ENCODE results near the gene EHD4.

Gene EHD4

DNA sequence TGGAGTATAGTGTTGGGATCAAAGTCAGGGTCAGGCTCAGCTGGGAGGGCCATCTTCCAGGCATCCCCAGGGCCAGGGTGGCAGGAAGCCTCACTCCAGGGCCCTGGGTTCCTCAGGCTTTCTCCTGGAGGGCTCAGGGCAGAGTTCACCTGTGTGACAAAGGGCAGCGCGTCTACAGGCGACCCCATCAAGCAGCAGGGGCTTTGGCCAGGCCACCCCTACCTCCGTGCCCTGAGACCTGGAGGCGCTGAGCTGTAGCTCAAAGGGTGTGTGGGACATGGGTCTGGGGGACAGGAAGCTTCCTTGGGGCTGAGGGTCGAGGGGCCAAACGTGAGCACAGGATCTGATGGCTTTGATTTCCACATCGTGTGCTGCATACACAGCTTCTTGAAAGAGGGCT, 91.3 kb downstream of the EHD4 start:
- no peak for DNase-seq (ENCODE audit: low read depth)

DNA sequence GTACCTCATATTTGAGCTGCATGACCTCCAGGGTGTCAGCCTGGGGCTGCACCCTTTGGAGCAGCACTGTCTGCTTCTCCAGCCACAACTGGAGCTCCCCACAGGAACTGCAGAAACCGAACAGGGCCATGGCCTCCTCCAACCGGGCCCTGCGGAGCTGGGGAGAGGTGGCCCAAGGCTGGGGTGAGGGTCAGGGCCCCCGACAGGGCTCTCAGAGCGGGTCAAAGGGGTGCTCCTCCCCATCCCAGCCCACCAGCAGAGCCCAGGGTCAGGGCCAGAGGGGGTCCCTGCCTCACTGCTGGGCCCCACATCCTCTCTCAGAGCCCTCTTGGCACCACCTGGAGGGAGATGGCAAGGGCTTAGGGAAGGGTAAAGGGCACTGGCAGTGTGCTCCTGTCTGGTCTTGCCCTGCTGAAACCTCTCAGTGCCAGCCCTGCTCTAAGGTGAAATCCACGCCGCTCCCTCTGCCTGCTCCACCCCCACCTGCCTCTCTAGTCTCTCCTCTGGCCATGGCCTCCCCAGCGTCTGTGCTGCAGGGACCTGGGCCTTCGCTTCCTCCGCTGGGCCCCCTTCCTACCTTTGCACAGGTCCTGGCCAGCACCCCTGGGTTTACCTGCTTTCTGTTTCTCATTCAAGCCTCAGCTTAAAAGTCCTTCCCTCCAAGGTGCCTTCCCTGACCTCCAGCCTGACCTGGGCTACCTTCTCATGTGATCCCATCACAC, 92.0 kb downstream of the EHD4 start:
- DNase-seq (ENCODE audit: low read depth), result no peak

DNA sequence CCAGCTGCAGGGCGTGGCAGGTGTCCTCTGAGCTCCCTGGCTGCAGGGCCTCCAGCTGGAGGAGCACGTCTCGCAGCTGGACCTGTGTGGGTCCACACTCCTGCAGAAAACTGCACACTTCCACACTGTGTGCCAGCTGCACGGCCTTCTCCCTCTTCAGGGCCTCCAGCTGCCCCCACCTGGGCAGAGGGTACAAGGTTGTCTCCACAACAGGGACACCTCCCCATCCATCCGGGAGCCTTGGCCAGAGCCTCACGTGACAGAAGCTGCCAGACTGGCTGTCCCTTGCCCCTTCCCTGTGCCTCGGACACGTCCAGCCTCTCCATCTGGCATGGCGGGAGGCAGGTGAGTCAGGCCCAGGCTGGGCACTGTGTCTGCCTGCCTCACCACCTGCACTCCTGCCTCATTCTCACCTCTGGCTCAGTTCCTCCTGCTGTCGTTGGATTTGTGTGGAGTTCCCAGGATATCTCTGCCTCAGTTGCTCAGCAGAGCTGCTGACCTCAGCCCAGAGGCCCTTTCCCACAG, 93.0 kb downstream of the EHD4 start:
- DNase-seq (ENCODE audit: low read depth), result no peak

DNA sequence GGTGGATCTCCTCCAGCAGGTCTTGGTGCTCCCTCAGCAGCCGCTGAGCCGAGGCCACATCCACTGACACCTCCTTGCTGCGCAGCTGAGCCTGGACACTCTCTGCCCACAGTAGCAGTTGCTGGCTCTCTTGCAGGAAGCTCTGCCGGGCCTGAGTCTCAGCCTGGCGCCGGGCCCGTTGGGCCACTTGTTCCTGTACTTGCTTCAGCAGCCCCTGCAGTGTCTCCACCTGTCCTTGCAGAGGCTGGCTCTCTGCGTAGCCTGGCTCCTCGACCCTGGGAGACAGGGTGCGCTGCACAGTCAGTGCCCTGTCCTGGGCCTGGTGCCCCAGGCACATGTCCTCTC, 94.0 kb downstream of the EHD4 start:
- no peak for DNase-seq (ENCODE audit: low read depth)

DNA sequence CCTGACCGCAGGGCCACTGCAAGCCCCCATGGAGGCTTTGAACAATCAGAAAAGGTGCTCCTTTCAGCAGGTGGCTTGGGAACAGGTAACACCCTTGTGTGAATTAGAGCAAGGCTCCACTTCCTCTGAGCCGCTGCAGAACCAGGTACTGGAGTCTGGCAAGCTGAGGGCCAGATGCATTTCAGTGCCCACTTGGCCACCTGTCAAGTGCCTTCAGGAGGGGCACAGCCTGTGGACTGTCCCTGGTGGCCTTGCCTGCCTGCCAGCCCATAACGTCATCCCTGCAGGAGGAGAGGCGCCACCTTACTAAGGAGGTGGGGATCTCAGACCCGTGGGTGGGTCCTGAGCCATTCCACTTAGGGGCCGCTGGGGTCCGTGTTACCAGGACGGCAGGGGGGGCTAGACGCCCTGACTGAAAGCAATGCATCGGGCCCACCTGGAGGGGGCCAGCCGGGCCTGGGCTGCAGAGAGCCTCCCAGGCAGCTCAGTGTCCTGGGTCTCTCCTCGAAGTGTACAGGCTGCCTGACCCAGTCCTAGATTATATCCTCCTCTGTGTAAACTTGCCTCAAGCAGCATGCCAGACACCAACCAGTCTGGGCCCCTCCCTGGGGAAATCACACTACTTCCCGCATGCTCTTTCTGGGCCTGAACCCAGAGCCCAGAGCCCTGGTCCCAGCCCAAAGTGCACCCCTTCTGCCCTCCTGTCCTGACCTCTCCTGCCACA, 94.6 kb downstream of the EHD4 start:
- DNase-seq (ENCODE audit: low read depth), result no peak

DNA sequence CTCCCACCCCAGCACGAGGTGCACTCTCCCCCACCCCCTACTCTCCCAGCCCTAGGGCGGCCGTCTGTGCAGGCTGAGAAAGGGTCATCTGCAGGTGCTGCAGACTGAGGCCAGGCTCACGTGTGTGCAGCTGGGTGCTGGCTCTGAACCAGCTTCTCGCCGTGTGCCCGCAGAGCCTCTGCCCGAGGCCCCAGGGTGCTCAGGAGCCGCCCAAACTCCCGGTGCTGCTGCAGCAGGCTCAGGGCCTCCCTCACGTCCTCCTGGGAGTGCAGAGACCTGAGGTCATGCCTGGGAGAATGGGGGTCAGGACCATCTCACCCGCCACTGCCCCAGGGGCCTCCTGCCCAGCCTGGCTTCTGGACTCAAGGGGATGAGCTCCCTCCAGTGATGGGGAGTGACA, 95.7 kb downstream of the EHD4 start:
- no peak for DNase-seq (ENCODE audit: low read depth)

DNA sequence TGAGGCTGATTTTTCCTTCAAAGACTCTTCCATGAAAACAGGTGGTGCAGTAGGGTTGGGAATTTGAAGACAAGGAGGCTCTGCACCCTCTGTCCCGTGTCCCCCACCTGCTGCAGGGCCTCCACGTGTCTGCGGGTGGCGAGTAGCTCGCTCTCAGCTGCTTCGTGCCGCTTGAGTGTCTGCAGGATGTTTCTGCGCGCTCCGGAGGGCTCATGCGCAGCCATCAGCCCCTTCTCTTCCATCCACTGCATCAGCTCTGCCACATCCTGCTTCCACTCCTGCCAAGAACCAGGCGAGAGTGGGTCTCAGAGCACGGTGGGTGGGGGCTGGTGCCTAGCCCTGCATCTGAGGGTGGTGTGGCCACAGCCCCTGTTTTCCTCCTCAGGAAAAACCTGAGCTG, 96.3 kb downstream of the EHD4 start:
- DNase-seq (ENCODE audit: low read depth), result no peak

DNA sequence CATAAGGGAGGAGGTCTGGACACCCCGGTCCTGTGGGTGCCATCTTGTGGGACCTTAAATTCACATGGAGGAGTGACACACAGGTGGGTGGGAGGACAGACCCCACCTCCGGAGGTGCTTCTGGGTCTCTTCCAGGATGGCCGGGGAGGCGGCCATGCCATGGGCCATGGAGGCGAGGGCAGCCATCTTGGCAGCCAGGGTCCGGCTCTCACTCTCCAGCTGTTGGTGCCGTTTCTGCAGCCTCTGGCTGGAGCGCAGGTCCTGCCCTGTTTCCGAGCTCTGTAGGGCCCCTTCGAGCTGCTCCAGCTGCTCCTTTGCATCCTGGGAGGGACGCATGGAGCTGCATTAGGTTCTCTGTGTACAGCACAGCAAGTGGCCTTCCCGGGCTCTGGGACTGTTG, 97.6 kb downstream of the EHD4 start:
- no peak for DNase-seq (ENCODE audit: low read depth)

DNA sequence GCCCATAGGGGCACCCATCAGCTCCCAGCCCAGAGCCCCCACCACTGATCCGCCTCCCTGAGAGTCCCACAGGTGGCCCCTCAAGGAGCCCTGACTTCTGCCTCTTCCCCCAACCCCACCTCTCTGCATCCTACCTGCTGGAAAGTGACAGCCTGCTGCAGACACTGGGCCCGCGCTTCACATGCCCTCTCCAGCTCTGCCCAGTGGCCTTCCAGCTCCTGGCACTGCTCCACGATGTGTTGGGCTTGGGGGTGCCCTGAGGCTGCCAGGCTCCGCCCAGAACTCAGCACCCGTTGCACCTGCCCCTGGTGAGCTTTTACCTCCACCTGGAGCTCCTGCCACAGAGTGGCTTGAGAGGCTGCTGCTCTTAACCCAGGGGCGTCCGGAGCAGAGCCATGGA, 98.6 kb downstream of the EHD4 start:
- no peak for DNase-seq (ENCODE audit: low read depth)

DNA sequence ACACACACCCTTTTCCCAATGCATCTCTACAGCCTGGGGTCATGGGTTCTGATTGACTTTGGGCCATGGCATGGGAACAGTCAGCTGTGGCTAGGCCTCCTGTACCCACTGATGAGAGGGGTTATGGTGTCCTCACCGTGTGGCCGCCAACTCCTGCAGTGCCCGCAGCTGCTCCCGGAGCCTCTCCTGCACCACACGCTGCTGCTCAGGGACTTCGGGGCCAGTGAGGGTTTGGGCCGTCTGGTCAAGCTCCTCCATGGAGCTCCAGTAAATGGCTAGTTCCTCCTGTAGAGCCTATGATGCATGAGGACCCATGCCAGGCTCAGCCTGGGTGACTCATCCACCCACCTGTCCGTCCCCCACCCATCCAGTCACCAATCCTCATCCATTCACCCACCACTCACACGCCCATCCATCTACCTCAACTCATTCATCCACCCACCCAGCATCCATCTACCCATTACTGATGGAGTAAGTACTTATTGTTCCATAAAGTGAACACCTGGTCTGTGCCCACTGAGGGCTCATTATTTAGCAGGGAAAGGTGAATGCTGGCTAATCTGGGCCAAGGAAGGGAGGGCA, 100.1 kb downstream of the EHD4 start:
- DNase-seq (ENCODE audit: low read depth), result no peak

DNA sequence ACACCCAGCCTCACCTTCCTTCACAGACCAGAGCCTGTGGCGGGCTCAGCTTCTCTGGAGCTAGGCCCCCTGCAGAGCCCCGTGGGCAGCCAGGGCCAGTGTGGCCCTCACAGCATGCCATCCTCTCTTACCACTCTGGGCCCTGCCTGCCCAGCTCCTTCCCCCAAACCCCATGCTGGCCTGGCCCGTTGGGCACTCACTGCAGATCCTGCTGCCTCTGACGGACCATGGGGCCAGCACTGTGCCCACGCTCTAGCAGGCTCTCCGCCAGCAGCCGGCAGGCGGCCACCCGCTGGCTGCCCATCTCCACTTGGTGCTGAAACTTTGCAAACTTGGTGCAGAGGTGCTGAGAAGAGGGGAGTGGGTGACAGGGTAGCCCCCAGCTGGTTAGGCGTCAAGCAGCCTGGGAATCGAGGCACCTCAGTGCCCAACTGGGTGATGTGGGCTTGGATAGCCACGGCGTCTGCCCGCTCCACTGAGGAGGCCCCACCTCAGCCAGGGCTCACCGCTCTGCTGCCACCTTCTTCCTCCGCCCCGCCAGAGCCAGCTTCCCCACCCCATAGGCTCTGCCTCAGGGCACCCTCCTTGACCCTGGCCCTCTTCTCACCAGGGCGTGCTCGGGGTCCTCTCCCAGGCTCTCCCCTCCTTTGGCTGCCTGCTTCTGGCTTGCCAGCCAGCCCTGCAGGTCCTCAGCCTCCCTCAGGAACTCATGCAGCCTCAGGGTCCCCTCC, 101.0 kb downstream of the EHD4 start:
- no peak for DNase-seq (ENCODE audit: low read depth)

DNA sequence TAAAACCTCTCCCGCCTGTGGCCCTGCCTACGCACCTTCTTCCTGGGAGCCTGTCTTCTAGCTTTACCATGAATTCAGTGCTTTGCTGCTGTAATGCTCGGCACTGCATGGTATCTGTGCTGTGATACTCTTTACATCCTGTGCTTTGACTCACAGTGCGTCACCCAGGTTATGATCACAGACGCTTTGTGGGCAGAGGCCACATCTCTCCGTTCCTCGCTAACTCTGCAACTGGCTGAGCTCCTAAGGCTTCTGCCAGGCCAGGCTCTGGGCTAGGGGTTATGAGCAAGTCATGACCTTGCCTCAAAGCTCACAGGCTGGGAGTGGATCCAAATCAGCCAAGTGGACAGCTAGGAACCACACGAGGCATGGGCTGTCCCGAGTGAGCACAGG, 101.7 kb downstream of the EHD4 start:
- peak; percentile 73 for DNase-seq (ENCODE audit: low read depth)

DNA sequence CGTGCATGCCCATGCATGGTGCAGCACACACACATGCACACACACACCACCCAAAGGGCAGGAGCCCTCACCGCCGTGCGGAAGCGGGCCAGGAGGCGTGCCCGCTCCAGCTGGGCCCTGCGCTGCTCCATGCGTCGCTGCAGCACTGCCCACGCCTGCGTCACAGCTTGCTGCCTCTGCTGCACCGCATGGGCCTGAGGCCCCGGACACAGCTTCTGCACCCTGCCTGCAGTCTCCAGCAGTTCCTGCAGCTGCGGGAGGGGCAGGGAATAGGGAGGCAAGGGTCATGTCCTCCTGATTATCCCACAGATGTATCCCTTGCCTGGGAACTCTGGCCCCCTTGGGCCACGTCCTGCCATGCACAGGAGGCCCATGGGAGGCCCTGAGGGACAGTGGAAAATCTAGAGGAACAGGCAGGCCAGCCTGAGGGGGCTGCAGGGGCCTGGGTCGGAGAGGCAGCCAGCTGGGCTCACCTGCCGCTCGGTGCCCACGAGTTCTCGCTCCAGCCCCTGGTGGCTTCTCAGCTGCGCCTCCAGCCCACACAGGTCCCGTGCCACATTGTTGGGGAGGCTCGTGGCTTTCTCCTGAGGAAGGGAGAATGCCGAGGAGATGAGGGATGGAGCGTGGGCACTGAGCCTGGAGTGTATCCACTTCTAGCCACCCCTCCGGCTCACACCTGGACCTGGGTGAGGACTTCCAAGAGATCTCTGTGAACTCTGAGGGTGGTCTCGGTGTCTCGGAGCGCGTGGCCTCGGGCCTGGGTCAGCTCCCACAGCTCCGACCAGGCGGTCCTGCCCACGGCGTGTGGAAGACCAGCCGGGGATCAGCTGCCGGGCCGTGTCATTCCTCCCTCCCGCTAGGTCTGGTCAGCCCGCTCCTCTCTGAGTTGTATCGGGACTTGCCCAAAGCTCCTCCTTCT, 102.3 kb downstream of the EHD4 start:
- DNase-seq (ENCODE audit: low read depth), result no peak

DNA sequence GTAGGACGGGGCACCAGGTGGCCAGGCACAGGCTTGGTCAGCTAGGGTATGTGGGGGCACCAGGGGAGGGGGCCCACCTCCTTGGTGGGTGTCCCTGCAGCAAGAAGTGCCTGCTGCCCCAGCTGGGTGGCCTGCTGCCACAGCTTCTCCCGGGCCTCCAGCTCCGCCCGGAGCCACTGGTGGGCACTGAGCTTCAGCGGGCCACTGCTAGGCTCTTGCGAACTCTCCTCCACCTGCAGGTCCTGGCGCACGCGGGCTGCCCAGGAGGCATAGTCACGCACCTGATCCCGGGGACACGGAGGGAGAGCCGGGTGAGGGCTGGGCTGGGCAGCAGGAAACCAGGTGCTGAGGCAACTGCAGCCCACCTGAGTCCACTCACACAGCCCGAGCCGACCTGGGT, 104.0 kb downstream of the EHD4 start:
- DNase-seq (ENCODE audit: low read depth), result no peak

DNA sequence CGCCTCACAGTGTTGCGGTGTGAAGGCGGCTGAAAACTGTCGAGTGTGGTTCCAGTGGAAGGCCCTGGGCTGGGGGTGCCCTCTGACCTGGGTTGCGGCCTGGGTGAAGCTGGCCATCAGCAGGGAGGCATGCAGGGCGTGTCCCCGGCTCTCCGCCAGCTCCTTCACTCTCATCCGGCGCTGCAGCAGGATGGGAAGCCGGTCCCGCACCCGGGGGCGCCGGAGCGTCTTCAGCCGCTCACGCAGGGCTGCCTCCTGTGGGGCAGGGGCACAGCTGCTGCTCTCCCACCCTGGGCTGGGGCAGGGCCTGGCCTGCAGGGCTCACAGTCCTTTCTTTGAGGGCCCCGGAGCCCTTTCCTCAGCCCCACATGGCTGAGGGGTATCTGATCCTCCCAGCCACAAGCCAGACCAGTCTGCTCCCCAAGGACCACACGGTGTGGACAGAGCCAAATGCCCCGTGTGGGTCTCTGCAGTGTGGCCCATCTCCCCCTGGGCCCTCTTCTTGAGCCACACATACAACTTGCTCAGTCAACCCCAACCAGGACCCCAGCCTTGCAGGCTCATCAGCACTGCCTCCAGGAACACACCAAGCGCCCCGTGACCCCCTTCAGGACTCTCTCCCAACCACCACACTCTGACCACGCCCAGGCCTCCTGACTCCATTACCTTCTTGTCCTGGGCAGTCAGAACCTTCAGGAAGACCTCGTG, 105.3 kb downstream of the EHD4 start:
- DNase-seq (ENCODE audit: low read depth), result no peak

DNA sequence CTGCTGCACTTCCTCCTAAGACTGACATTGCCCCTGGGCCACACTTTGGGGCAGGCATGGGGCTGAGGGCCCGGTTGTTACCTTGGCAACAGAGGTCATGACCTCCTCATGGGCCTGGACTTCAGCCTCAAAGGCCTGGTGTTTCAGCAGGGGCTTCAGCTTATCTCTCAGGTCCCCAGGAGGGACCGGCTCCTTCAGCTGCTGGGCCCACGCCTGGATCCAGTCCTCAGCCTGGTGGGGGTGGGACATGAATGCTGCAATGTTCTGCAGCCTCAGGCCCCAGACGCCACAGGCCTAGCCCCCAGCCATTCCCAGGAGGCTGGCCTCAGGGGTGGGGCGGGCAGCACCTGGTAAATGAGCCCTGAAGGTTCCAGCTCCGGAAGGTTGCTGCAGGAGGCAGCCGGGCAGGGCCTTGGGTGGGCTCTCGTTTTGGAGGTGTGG, 106.1 kb downstream of the EHD4 start:
- DNase-seq (ENCODE audit: low read depth), result no peak

DNA sequence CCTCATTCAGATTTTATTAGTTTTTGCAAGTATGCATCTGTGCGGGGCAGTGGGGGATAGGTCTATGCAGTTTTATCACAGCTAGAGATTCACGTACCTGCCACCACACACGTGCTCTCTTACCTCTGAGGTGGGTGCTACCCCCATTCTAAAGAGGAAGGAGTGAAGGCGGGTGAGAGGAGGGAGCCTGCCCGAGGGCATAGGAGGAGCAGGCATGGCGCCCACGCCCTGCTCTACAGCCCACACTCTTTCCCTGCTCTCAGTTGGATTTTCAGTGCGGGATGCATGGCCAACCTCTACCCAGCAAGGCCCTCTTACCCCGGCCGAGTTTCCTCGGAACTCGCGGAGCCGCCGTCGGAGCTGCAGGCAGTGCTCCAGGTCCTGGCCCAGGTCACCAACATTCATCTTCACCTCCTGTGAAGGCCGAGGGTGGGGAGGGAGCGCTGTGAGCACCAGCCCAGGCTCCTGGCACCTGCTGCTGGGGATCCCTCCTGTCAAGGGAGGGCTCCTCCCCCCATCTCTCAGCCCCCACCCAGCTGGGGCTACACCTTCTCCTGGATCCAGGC, 106.8 kb downstream of the EHD4 start:
- DNase-seq (ENCODE audit: low read depth), result no peak

DNA sequence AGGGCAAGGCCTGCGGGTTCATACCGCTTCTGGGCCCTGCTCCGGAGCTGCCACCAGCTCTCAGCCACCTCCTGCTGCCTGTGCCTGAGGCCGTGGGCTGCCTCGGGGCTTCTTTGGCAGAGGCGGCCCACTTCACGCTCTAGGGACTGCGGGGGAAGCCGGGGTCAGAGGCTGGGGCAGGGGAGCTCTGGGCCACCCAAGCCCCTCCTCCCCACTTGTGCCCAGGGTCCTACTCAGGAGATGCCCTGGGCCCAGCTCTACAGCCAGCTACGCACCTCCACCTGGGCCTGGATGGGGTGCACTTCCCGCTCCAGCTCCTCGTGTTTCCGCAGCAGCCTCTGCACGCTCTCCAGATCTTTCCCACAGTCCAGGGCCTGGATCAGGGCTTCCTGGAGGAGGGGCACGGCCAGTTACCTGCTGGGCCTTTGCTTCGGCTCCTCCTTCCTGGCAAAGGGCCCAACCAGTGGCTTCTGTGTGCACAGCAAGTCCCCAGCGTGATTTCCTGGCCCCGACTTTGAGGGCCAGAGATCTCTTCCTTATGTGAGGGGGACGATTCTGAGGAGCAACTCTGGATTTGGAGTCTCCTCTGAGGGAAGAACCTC, 109.7 kb downstream of the EHD4 start:
- no peak for DNase-seq (ENCODE audit: low read depth)

DNA sequence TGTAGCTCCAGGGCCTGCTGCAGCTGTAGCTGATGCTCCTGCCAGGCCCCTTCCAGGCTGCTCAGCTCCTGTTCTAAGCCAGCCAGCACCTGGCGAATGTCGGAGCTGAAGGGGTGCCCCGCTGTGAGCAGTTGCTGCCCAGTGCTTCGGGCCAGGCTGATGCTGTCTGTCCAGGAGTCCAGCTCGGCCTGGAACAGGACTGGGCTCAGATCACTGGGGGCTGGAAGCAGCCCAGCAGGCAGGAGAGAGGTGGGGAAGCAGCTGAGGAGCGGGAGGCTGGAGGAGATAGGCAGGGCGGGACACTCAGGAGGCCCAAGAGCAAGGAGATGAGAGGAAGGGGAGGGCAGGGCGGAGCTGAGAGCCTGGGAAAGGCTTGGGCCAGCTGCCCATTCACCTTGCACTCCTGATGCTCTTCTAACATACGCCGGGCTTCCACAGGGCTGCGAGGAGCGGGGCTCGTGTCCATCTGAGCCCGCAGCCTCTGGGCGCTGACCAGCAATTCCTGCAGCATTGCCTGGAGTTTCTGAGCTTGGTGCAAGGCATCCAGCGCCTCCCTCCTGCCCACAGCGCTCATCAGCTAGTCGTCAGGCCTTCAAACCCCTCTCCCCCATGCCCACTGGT, 110.5 kb downstream of the EHD4 start:
- no peak for DNase-seq (ENCODE audit: low read depth)

Data from iris pigment epithelial cell (primary cell).